Thyroid gland (tissue), 4 donors: ENCODE results near the gene BEAN1.

ENCODE experiments used
- POLR2A ChIP-seq, 2 donors: fragments of 450-650 bp; IDR thresholded peaks; one replicate each; pipeline ENCODE4 v1.6.1; 2017; ENCODE audit warnings: antibody characterized with exemption in 2 of 2, mild to moderate bottlenecking in 2 of 2, moderate library complexity in 1 of 2
- TF ChIP-seq, protein P1 (sequence below), 6 experiments: fragments of 200-600 bp in 3 of 6; fragments of 450-650 bp in 3 of 6; sonication (generic) in 3 of 6; IDR thresholded peaks; one replicate each; pipeline ENCODE4 v1.5.1; 2016 to 2019; ENCODE audit warnings: antibody characterized with exemption in 6 of 6, mild to moderate bottlenecking in 2 of 6, inconsistent platforms in 1 of 6, moderate library complexity in 1 of 6

DNA sequence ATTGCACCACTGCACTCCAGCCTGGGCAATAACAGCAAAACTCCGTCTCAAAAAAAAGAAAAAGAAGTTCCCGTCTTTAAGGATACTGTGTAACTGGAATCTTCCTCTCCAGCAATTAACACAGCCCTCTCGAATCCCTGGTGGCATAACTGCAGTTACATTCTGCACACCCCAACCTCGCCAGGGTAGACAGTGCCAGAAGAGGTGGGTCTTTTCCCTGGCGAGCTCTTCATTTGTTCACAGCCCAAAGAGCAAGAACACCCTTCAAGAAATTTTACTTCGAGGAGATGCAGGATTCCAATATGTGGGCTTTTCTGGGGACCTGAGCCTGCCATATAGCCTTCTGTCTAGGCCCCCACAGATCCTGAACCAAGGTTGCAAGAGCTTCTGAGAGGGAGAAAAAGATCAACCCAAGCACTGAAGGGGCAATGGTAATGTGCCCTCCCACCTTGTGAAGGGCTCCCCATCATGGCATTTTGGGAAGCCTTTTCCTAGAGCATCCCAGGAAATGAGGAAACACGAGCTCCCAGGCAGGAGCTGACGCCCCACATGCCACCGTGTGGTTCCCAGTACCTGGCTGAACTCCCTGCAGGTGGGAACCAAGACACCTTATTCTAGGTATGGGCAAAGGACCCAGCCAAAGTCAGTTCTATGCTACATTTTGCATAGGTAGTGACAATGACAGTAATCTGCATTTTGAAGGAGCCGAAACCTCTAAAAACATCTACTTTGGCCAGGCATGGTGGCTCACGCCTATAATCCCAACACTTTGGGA is 95.9 kb downstream of the BEAN1 start:
- TF ChIP-seq, protein P1, sequence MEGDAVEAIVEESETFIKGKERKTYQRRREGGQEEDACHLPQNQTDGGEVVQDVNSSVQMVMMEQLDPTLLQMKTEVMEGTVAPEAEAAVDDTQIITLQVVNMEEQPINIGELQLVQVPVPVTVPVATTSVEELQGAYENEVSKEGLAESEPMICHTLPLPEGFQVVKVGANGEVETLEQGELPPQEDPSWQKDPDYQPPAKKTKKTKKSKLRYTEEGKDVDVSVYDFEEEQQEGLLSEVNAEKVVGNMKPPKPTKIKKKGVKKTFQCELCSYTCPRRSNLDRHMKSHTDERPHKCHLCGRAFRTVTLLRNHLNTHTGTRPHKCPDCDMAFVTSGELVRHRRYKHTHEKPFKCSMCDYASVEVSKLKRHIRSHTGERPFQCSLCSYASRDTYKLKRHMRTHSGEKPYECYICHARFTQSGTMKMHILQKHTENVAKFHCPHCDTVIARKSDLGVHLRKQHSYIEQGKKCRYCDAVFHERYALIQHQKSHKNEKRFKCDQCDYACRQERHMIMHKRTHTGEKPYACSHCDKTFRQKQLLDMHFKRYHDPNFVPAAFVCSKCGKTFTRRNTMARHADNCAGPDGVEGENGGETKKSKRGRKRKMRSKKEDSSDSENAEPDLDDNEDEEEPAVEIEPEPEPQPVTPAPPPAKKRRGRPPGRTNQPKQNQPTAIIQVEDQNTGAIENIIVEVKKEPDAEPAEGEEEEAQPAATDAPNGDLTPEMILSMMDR (IDR thresholded peaks at IDR 0.05) = no peak
- TF ChIP-seq POLR2A (IDR thresholded peaks at IDR 0.05) = no peak
